OCI-M2 (cell line): ENCODE measurements around the gene PPP6R1.

ENCODE experiments used
- DNase-seq: peaks from one replicate; lab custom pipeline; 2025; ENCODE audit not compliant: unreplicated experiment; lab: John Stamatoyannopoulos, UW

The PPP6R1 gene

GRCh38 chr19:55258828-55259539, at the start of gene PPP6R1:
Gene PPP6R1 (minus strand): TSS chr19:55259017. CDS start chr19:55247103, 11,914 bp downstream.
- peak; percentile 98 for DNase-seq

GRCh38 chr19:55308281-55308680, 49.5 kb upstream of the PPP6R1 start:
- no peak for DNase-seq

GRCh38 chr19:55306712-55307111, 47.9 kb upstream of the PPP6R1 start:
- no peak for DNase-seq

GRCh38 chr19:55305983-55306562, 47.3 kb upstream of the PPP6R1 start:
- DNase-seq, result no peak

- DNase-seq, result peak; percentile 10
Measured at GRCh38 chr19:55305491-55305890, 46.7 kb upstream of the PPP6R1 start.

- DNase-seq, result no peak
Measured at GRCh38 chr19:55304980-55305379, 46.2 kb upstream of the PPP6R1 start.

- no peak for DNase-seq
Measured at GRCh38 chr19:55304279-55304978, 45.6 kb upstream of the PPP6R1 start.

GRCh38 chr19:55303477-55303876, 44.7 kb upstream of the PPP6R1 start:
- DNase-seq, result no peak

- DNase-seq, result no peak
Measured at GRCh38 chr19:55302318-55302703, 43.5 kb upstream of the PPP6R1 start.

- DNase-seq, result peak; percentile 94
Measured at GRCh38 chr19:55301459-55302317, 42.9 kb upstream of the PPP6R1 start.

GRCh38 chr19:55300886-55301458, 42.2 kb upstream of the PPP6R1 start:
- DNase-seq, result no peak

- no peak for DNase-seq
Measured at GRCh38 chr19:55299991-55300390, 41.2 kb upstream of the PPP6R1 start.

- DNase-seq, result no peak
Measured at GRCh38 chr19:55297267-55297666, 38.5 kb upstream of the PPP6R1 start.

- DNase-seq, result no peak
Measured at GRCh38 chr19:55289117-55289796, 30.4 kb upstream of the PPP6R1 start.

- DNase-seq, result no peak
Measured at GRCh38 chr19:55287361-55288079, 28.7 kb upstream of the PPP6R1 start.

- no peak for DNase-seq
Measured at GRCh38 chr19:55285229-55285890, 26.5 kb upstream of the PPP6R1 start.

GRCh38 chr19:55284405-55285058, 25.7 kb upstream of the PPP6R1 start:
- no peak for DNase-seq

GRCh38 chr19:55283548-55284377, 24.9 kb upstream of the PPP6R1 start, which contains the start of gene BRSK1:
Gene BRSK1 (plus strand): TSS chr19:55283997. CDS start chr19:55284443, 446 bp downstream.
- no peak for DNase-seq
